Superior temporal gyrus (tissue), 1 donor: ENCODE results near the gene CYB5R3.
"Not testable (repeated sequence)": the region's sequence is repeated elsewhere in the genome, so short reads cannot be mapped to it uniquely, and the experiment has no call there.

ENCODE experiments used
- DNase-seq: peaks from one replicate; pipeline ENCODE4 v3.0.0-alpha.2; 2016; ENCODE audit errors: extremely low spot score

Gene CYB5R3

GRCh38 chr22:42570580-42570979 is 78.6 kb downstream of the CYB5R3 start:
- DNase-seq: not testable (repeated sequence)

GRCh38 chr22:42567950-42568349 is 81.2 kb downstream of the CYB5R3 start:
- DNase-seq: not testable (repeated sequence)
